ENCODE data around the gene C11orf97. TPM values are rescaled to one million over a fixed set of nuclear protein-coding genes. Genes with fewer than 3 reads are reported as not detected.

The C11orf97 gene
- total RNA-seq, 1 experiment from 2014 or later = not detected

DNA sequence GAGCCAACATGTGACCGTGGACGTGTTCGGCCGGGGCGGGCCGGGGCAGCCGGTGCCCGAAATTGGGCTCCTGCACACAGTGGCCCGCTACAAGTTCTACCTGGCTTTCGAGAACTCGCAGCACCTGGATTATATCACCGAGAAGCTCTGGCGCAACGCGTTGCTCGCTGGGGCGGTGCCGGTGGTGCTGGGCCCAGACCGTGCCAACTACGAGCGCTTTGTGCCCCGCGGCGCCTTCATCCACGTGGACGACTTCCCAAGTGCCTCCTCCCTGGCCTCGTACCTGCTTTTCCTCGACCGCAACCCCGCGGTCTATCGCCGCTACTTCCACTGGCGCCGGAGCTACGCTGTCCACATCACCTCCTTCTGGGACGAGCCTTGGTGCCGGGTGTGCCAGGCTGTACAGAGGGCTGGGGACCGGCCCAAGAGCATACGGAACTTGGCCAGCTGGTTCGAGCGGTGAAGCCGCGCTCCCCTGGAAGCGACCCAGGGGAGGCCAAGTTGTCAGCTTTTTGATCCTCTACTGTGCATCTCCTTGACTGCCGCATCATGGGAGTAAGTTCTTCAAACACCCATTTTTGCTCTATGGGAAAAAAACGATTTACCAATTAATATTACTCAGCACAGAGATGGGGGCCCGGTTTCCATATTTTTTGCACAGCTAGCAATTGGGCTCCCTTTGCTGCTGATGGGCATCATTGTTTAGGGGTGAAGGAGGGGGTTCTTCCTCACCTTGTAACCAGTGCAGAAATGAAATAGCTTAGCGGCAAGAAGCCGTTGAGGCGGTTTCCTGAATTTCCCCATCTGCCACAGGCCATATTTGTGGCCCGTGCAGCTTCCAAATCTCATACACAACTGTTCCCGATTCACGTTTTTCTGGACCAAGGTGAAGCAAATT is 33.3 kb downstream of the C11orf97 start:
- TF ChIP-seq, protein P1, sequence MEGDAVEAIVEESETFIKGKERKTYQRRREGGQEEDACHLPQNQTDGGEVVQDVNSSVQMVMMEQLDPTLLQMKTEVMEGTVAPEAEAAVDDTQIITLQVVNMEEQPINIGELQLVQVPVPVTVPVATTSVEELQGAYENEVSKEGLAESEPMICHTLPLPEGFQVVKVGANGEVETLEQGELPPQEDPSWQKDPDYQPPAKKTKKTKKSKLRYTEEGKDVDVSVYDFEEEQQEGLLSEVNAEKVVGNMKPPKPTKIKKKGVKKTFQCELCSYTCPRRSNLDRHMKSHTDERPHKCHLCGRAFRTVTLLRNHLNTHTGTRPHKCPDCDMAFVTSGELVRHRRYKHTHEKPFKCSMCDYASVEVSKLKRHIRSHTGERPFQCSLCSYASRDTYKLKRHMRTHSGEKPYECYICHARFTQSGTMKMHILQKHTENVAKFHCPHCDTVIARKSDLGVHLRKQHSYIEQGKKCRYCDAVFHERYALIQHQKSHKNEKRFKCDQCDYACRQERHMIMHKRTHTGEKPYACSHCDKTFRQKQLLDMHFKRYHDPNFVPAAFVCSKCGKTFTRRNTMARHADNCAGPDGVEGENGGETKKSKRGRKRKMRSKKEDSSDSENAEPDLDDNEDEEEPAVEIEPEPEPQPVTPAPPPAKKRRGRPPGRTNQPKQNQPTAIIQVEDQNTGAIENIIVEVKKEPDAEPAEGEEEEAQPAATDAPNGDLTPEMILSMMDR (conservative IDR thresholded peaks at IDR 0.05) = no peak
- H3K9me3 Mint-ChIP-seq = no peaks in the 10 kb centered on the region
- Histone ChIP-seq H3K9me3 (ENCODE audit: control insufficient read depth, low read depth, low read length) (no peaks in the 10 kb centered on the region), H3K79me2 (ENCODE audit: insufficient read depth, low read length) (peaks cover 2% of the 10 kb centered on the region; the same call in 1 of the 2 replicates), H3K18ac (ENCODE audit: insufficient read length, low read depth, low read length) (no peak overlapping the region), H4K20me1 (ENCODE audit: control insufficient read depth, insufficient read depth, insufficient read length) (no peaks in the 10 kb centered on the region), H2AFZ (ENCODE audit: low read length) (no peak overlapping the region), H4K5ac (ENCODE audit: insufficient read length, low read depth, low read length) (no peak overlapping the region), H2BK120ac (ENCODE audit: low read depth, low read length, poor library complexity, severe bottlenecking) (no peak overlapping the region), H4K91ac (ENCODE audit: insufficient read length, low read depth, low read length) (no peak overlapping the region), H3K27me3 (ENCODE audit: insufficient read depth, low read length) (peaks cover 9% of the 10 kb centered on the region; the same call in 1 of the 2 replicates), H2BK15ac (ENCODE audit: low read depth, low read length) (no peak overlapping the region), H3K4ac (ENCODE audit: low read depth, low read length) (no peak overlapping the region), H2AK5ac (ENCODE audit: insufficient read length, low read length) (no peak overlapping the region), H2BK5ac (ENCODE audit: insufficient read length, low read length) (no peak overlapping the region), H3K23ac (ENCODE audit: insufficient read length, low read depth, low read length) (no peak overlapping the region), H3K9ac (ENCODE audit: extremely low read depth, insufficient read length, low read length) (no peak overlapping the region), H3K4me1 (ENCODE audit: insufficient read depth, low read length) (no peaks in the 10 kb centered on the region; the same call in none of the 2 replicates), H2BK20ac (ENCODE audit: low read depth, low read length, poor library complexity, severe bottlenecking) (no peak overlapping the region), H4K8ac (replicated peaks; ENCODE audit: insufficient read length, low read depth, low read length) (no peak overlapping the region), H3T11ph (ENCODE audit: low read length) (no peak overlapping the region), H3K14ac (ENCODE audit: insufficient read depth, low read length) (0 out of 2 replicates have a peak overlapping the region, but pooled peaks have one; percentile 4), H3K56ac (ENCODE audit: insufficient read length, low read depth, low read length) (no peak overlapping the region), H3K79me1 (ENCODE audit: insufficient read depth, low read depth, low read length, poor library complexity, severe bottlenecking) (no peaks in the 10 kb centered on the region), H3K4me2 (ENCODE audit: insufficient read depth, insufficient read length, low read length) (peak overlapping the region; percentile 47), H3K23me2 (ENCODE audit: insufficient read length, low read depth, low read length, poor library complexity, severe bottlenecking) (peaks cover 15% of the 10 kb centered on the region), H2BK12ac (ENCODE audit: insufficient read length, low read depth, low read length) (no peak overlapping the region), H3K27ac (ENCODE audit: insufficient read length, low read depth, low read length) (no peak overlapping the region)
- H3K36me3 Mint-ChIP-seq (ENCODE audit: insufficient read depth in 1 of 3, low read depth in 3 of 3) = peaks cover 0 to 5% (median 0%) of the 10 kb centered on the region in 3 experiments; a peak in 1 of 7 replicates
- H3K27ac Mint-ChIP-seq = peak overlapping the region in 1 of 3 experiments; percentile 31; a peak in 1 of 7 replicates
- WGBS (ENCODE audit: extremely low coverage, insufficient read length, low lambda C conversion rate) = no CpG with 5 or more reads among the region's 54 CpGs
- peak; percentile 41 for DNase-seq
- peak overlapping the region; percentile 65 to 80 for H3K4me3 Mint-ChIP-seq
- H3K27me3 Mint-ChIP-seq (ENCODE audit: low read depth) = peaks cover 23% of the 10 kb centered on the region
- H3K4me1 Mint-ChIP-seq = peaks cover 21 to 31% of the 10 kb centered on the region in 2 experiments

Data from H9 (cell line).